GM12865 (cell line): ENCODE measurements around the gene IDH3G.
A peak's percentile ranks its signal among the peaks of the same experiment; 100 is the strongest.

Source experiments
- DNase-seq: peaks from one replicate; pipeline ENCODE4 v3.0.0; 2010; ENCODE audit warnings: low read depth
- H3K4me3 ChIP-seq: 2 replicates; pipeline ENCODE4 v1.5.1; 2011; ENCODE audit warnings: mild to moderate bottlenecking, low read depth, low read length, control low read depth
- CTCF ChIP-seq: IDR thresholded peaks from 2 replicates; pipeline ENCODE4 v1.5.1; 2011; ENCODE audit warnings: low read length, control low read depth, low read depth, inconsistent platforms; ENCODE audit not compliant: insufficient read depth; ENCODE audit errors: missing control alignments

Gene IDH3G

GRCh38 chrX:153781428-153782047 lies 12.6 kb downstream of the IDH3G start:
- no peak for TF ChIP-seq CTCF
- no peak for DNase-seq
- H3K4me3 ChIP-seq = no peak overlapping the region

- no peak for TF ChIP-seq CTCF
- no peak within 1 kb of the TSS for H3K4me3 ChIP-seq
- no peak for DNase-seq
Measured at GRCh38 chrX:153780678-153781427, 13.3 kb downstream of the IDH3G start, which contains the start of gene SRPK3. Gene SRPK3 (plus strand): TSS chrX:153781041. CDS start chrX:153781087, 46 bp downstream.

GRCh38 chrX:153779891-153780677 lies 14.1 kb downstream of the IDH3G start:
- TF ChIP-seq CTCF = no peak
- no peak overlapping the region for H3K4me3 ChIP-seq
- no peak for DNase-seq

GRCh38 chrX:153778684-153779101 lies 15.5 kb downstream of the IDH3G start:
- DNase-seq = no peak
- TF ChIP-seq CTCF = peak; percentile 1
- H3K4me3 ChIP-seq = no peak overlapping the region

- TF ChIP-seq CTCF = no peak
- DNase-seq = no peak
- no peak overlapping the region for H3K4me3 ChIP-seq
Measured at GRCh38 chrX:153778181-153778580, 16.0 kb downstream of the IDH3G start.

- no peak overlapping the region for H3K4me3 ChIP-seq
- DNase-seq = no peak
- no peak for TF ChIP-seq CTCF
Measured at GRCh38 chrX:153777261-153778090, 16.7 kb downstream of the IDH3G start.
